Breast epithelium (tissue), 4 donors: ENCODE results near the gene SLC39A11. TPM values are rescaled to one million over a fixed set of nuclear protein-coding genes. Genes with fewer than 3 reads are reported as not detected.

Source experiments
- DNase-seq, 2 donors: peaks; one replicate each; pipeline ENCODE4 v3.0.0-alpha.2; 2019; ENCODE audit warnings: low spot score in 2 of 2
- H3K27ac ChIP-seq, 2 donors: fragments of 200-600 bp; sonication (generic) in 1 of 2; one replicate each; pipeline ENCODE4 v1.5.1; 2016 to 2019; ENCODE audit warnings: mild to moderate bottlenecking in 1 of 2
- H3K27me3 ChIP-seq, 2 donors: fragments of 200-600 bp; sonication (generic) in 1 of 2; one replicate each; pipeline versions ENCODE4 v1.5.1 to v1.6.0; 2017 to 2019; ENCODE audit warnings: control low read depth in 1 of 2, mild to moderate bottlenecking in 1 of 2
- H3K36me3 ChIP-seq: fragments of 200-600 bp; one replicate; pipeline ENCODE4 v1.5.1; 2019
- H3K4me1 ChIP-seq, 2 donors: fragments of 200-600 bp; sonication (generic); one replicate each; pipeline ENCODE4 v1.5.1; 2016 to 2019; ENCODE audit warnings: control low read depth in 1 of 2
- H3K4me3 ChIP-seq, 3 donors: fragments of 200-600 bp; sonication (generic); 1 replicate in 2 of 3; 2 replicates in 1 of 3; pipeline ENCODE4 v1.5.1; 2016 to 2019; ENCODE audit warnings: mild to moderate bottlenecking in 3 of 3, moderate library complexity in 2 of 3
- H3K9me3 ChIP-seq, 2 donors: fragments of 200-600 bp; sonication (generic) in 1 of 2; one replicate each; pipeline ENCODE4 v1.5.1; 2016 to 2019; ENCODE audit warnings: control low read depth in 1 of 2
- CTCF ChIP-seq, 3 donors: fragments of 450-650 bp; IDR thresholded peaks; one replicate each; pipeline ENCODE4 v1.5.1; 2016 to 2017; ENCODE audit warnings: antibody characterized with exemption in 3 of 3, mild to moderate bottlenecking in 3 of 3, moderate library complexity in 3 of 3
- POLR2A ChIP-seq: fragments of 450-650 bp; IDR thresholded peaks from one replicate; pipeline ENCODE4 v1.6.1; 2016; ENCODE audit warnings: antibody characterized with exemption, mild to moderate bottlenecking, moderate library complexity
- POLR2AphosphoS5 ChIP-seq, 3 donors: sonication (generic); formaldehyde crosslinking; IDR thresholded peaks; one replicate each; pipeline ENCODE4 v1.6.1; 2017; ENCODE audit warnings: antibody characterized with exemption in 3 of 3
- intact Hi-C: fragments of 100-400 bp; cut with DNase I; formaldehyde crosslinking; loops from one replicate; pipeline ENCODE4 v1.15.1; 2023; ENCODE audit warnings: low total_unique reads
- total RNA-seq, 3 donors: library from RNA; depleted of rRNA; stranded (reverse); fragments of >200 nt; gene quantifications; one replicate each; pipeline ENCODE4 v1.1.0, GENCODE V29; 2016

Gene SLC39A11
- total RNA-seq, 3 donors from 2014 or later: 31.8 to 54.6 (median 47.0) TPM

- no peaks in the 10 kb centered on the region for H3K4me1 ChIP-seq
- no peaks in the 10 kb centered on the region for H3K36me3 ChIP-seq
- no peak for DNase-seq
- TF ChIP-seq POLR2AphosphoS5 (IDR thresholded peaks at IDR 0.05) (no peak), CTCF (IDR thresholded peaks at IDR 0.05) (no peak), POLR2A (no peak)
- intact Hi-C loops: no loop called here
- H3K27me3 ChIP-seq: peaks cover 0 to 15% of the 10 kb centered on the region in 2 donors
- H3K4me3 ChIP-seq: no peak overlapping the region
- no peak overlapping the region for H3K27ac ChIP-seq
- no peaks in the 10 kb centered on the region for H3K9me3 ChIP-seq
Measured at GRCh38 chr17:72600934-72601333, 491.6 kb downstream of the SLC39A11 start.

GRCh38 chr17:72599891-72600290, 492.6 kb downstream of the SLC39A11 start:
- H3K36me3 ChIP-seq: no peaks in the 10 kb centered on the region
- no peak overlapping the region for H3K4me3 ChIP-seq
- no peaks in the 10 kb centered on the region for H3K9me3 ChIP-seq
- H3K27ac ChIP-seq: no peak overlapping the region
- intact Hi-C loops: no loop called here
- DNase-seq: no peak
- TF ChIP-seq CTCF (IDR thresholded peaks at IDR 0.05) (no peak), POLR2AphosphoS5 (IDR thresholded peaks at IDR 0.05) (no peak), POLR2A (no peak)
- peaks cover 0 to 17% of the 10 kb centered on the region in 2 donors for H3K27me3 ChIP-seq
- H3K4me1 ChIP-seq: no peaks in the 10 kb centered on the region

GRCh38 chr17:72598695-72599094, 493.8 kb downstream of the SLC39A11 start:
- Histone ChIP-seq H3K4me3 (no peak overlapping the region), H3K4me1 (no peaks in the 10 kb centered on the region), H3K27ac (no peak overlapping the region), H3K27me3 (peaks cover 0 to 27% of the 10 kb centered on the region in 2 donors), H3K36me3 (no peaks in the 10 kb centered on the region), H3K9me3 (no peaks in the 10 kb centered on the region)
- intact Hi-C loops: no loop called here
- TF ChIP-seq CTCF (IDR thresholded peaks at IDR 0.05) (no peak), POLR2A (no peak), POLR2AphosphoS5 (IDR thresholded peaks at IDR 0.05) (no peak)
- no peak for DNase-seq

GRCh38 chr17:72597354-72598087, 495.0 kb downstream of the SLC39A11 start:
- intact Hi-C loops: no loop called here
- TF ChIP-seq POLR2AphosphoS5 (IDR thresholded peaks at IDR 0.05): no peak
- TF ChIP-seq CTCF (IDR thresholded peaks at IDR 0.05): no peak
- TF ChIP-seq POLR2A: no peak
- no peak for DNase-seq
- no peaks in the 10 kb centered on the region for H3K9me3 ChIP-seq
- no peak overlapping the region for H3K4me3 ChIP-seq
- H3K4me1 ChIP-seq: no peaks in the 10 kb centered on the region
- no peak overlapping the region for H3K27ac ChIP-seq
- peaks cover 0 to 38% of the 10 kb centered on the region in 2 donors for H3K27me3 ChIP-seq
- no peaks in the 10 kb centered on the region for H3K36me3 ChIP-seq

Other genes starting within 250 kb of the SLC39A11 start
- 1 to 10 TPM in 1 of 3 donors, under 1 TPM in 2; 0.64 to 3.6 (median 0.88) TPM for gene SSTR2, start 72.3 kb upstream of the SLC39A11 start, total RNA-seq
- 10 to 100 TPM; 22.9 to 40.3 (median 36.1) TPM for gene COG1, start 100.4 kb upstream of the SLC39A11 start, total RNA-seq
- gene CPSF4L, start 169.2 kb upstream of the SLC39A11 start, total RNA-seq: under 1 TPM in 1 of 3 donors, not detected in 2; 0.29 TPM
- 100 to 1,000 TPM in 2 of 3 donors, 10 to 100 TPM in 1; 71.0 to 141 (median 112) TPM for gene CDC42EP4, start 219.3 kb upstream of the SLC39A11 start, total RNA-seq